NCI-H1092 (cell line): ENCODE results near the gene SGPL1.
"Not testable (repeated sequence)": the region's sequence is repeated elsewhere in the genome, so short reads cannot be mapped to it uniquely, and the experiment has no call there.

Experiments used
- DNase-seq: peaks from one replicate; lab custom pipeline; 2025; lab: John Stamatoyannopoulos, UW

SGPL1 gene

GRCh38 chr10:70843776-70844489 is 28.2 kb downstream of the SGPL1 start:
- DNase-seq, result no peak

GRCh38 chr10:70845256-70845655 is 29.5 kb downstream of the SGPL1 start:
- no peak for DNase-seq

GRCh38 chr10:70845816-70846215 is 30.1 kb downstream of the SGPL1 start:
- no peak for DNase-seq

GRCh38 chr10:70846795-70847194 is 31.0 kb downstream of the SGPL1 start:
- no peak for DNase-seq

GRCh38 chr10:70847659-70848360 is 32.1 kb downstream of the SGPL1 start:
- DNase-seq, result no peak

- DNase-seq, result no peak
Measured at GRCh38 chr10:70849582-70850016, 33.9 kb downstream of the SGPL1 start.

- DNase-seq, result no peak
Measured at GRCh38 chr10:70850097-70850496, 34.3 kb downstream of the SGPL1 start.

GRCh38 chr10:70851597-70852475 is 36.1 kb downstream of the SGPL1 start:
- no peak for DNase-seq

GRCh38 chr10:70853038-70853437 is 37.3 kb downstream of the SGPL1 start:
- DNase-seq, result no peak

GRCh38 chr10:70853457-70853856 is 37.7 kb downstream of the SGPL1 start:
- no peak for DNase-seq

- no peak for DNase-seq
Measured at GRCh38 chr10:70856454-70856853, 40.7 kb downstream of the SGPL1 start.

- DNase-seq, result no peak
Measured at GRCh38 chr10:70858759-70859158, 43.0 kb downstream of the SGPL1 start.

- DNase-seq, result not testable (repeated sequence)
Measured at GRCh38 chr10:70861495-70862197, 45.9 kb downstream of the SGPL1 start.

- DNase-seq, result no peak
Measured at GRCh38 chr10:70863470-70864160, 47.9 kb downstream of the SGPL1 start.

- DNase-seq, result no peak
Measured at GRCh38 chr10:70864935-70865334, 49.2 kb downstream of the SGPL1 start.

- no peak for DNase-seq
Measured at GRCh38 chr10:70866424-70866823, 50.7 kb downstream of the SGPL1 start.

- DNase-seq, result no peak
Measured at GRCh38 chr10:70872291-70872690, 56.5 kb downstream of the SGPL1 start.

GRCh38 chr10:70874061-70874460 is 58.3 kb downstream of the SGPL1 start:
- DNase-seq, result no peak

- no peak for DNase-seq
Measured at GRCh38 chr10:70879207-70879606, 63.5 kb downstream of the SGPL1 start.

GRCh38 chr10:70880077-70880534 is 64.4 kb downstream of the SGPL1 start:
- DNase-seq, result peak; percentile 34

GRCh38 chr10:70884741-70885140 is 69.0 kb downstream of the SGPL1 start:
- no peak for DNase-seq
